Measurements from ENCODE around the gene TDRD9.

DNA sequence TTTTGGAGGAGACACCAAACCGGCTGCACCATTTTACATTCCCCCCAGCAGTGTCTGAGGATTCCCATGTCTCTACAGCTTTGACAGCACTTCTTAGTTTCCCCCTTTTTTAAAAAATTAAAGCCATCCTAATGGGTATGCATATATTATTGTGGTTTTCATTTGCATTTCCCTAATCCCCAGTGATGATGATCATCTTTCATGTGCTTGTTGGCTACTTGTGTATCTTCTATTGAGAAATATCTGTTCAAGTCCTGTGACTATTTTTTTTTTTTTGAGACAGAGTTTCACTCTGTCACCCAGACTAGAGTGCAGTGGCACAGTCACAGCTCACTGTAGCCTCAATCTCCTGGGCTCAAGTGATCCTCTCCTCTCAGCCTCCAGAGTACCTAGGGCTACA, 134.0 kb downstream of the TDRD9 start:
- TF ChIP-seq, protein P1, sequence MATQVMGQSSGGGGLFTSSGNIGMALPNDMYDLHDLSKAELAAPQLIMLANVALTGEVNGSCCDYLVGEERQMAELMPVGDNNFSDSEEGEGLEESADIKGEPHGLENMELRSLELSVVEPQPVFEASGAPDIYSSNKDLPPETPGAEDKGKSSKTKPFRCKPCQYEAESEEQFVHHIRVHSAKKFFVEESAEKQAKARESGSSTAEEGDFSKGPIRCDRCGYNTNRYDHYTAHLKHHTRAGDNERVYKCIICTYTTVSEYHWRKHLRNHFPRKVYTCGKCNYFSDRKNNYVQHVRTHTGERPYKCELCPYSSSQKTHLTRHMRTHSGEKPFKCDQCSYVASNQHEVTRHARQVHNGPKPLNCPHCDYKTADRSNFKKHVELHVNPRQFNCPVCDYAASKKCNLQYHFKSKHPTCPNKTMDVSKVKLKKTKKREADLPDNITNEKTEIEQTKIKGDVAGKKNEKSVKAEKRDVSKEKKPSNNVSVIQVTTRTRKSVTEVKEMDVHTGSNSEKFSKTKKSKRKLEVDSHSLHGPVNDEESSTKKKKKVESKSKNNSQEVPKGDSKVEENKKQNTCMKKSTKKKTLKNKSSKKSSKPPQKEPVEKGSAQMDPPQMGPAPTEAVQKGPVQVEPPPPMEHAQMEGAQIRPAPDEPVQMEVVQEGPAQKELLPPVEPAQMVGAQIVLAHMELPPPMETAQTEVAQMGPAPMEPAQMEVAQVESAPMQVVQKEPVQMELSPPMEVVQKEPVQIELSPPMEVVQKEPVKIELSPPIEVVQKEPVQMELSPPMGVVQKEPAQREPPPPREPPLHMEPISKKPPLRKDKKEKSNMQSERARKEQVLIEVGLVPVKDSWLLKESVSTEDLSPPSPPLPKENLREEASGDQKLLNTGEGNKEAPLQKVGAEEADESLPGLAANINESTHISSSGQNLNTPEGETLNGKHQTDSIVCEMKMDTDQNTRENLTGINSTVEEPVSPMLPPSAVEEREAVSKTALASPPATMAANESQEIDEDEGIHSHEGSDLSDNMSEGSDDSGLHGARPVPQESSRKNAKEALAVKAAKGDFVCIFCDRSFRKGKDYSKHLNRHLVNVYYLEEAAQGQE (IDR thresholded peaks at IDR 0.05; ENCODE audit: borderline replicate concordance): no peak
- TF ChIP-seq MXI1 (conservative IDR thresholded peaks at IDR 0.05; ENCODE audit: poor library complexity, severe bottlenecking) (no peak), CTCF (IDR thresholded peaks at IDR 0.05; ENCODE audit: poor library complexity, severe bottlenecking) (no peak), SMC3 (conservative IDR thresholded peaks at IDR 0.05; ENCODE audit: poor library complexity) (no peak), EZH2 (IDR thresholded peaks at IDR 0.05; ENCODE audit: borderline replicate concordance, insufficient read depth, low read length, poor library complexity, severe bottlenecking) (no peak), EP300 (conservative IDR thresholded peaks at IDR 0.05; ENCODE audit: poor library complexity, severe bottlenecking) (no peak), RAD21 (conservative IDR thresholded peaks at IDR 0.05) (no peak)

Data from neural cell (in vitro differentiated cells).